ENCODE data around the gene SHB. TPM values are rescaled to one million over a fixed set of nuclear protein-coding genes. Genes with fewer than 3 reads are reported as not detected.

Gene SHB
- total and polyA plus RNA-seq, 2 of the 13 experiments (the other 11 are each of a cell fraction or from before 2014, with no cell fraction given), result 19.4 to 20.7 TPM

- TF ChIP-seq ZMAT5 (CRISPR knock-in tag; IDR thresholded peaks at IDR 0.05; ENCODE audit: borderline replicate concordance, low read depth) (no peak), SKIL (CRISPR knock-in tag; IDR thresholded peaks at IDR 0.05; ENCODE audit: borderline replicate concordance) (peak; percentile 53; the same call in 1 of the 2 replicates), ZNF367 (CRISPR knock-in tag; IDR thresholded peaks at IDR 0.05; ENCODE audit: borderline replicate concordance) (no peak; the same call in 1 of the 2 replicates), U2AF2 (IDR thresholded peaks at IDR 0.05; ENCODE audit: low read depth, low read length) (no peak), FUBP1 (CRISPR knock-in tag; IDR thresholded peaks at IDR 0.05; ENCODE audit: borderline replicate concordance) (no peak), CC2D1A (CRISPR knock-in tag; IDR thresholded peaks at IDR 0.05) (no peak), SMYD3 (CRISPR knock-in tag; IDR thresholded peaks at IDR 0.05) (no peak), CREM (IDR thresholded peaks at IDR 0.05) (no peak), CREM (CRISPR knock-in tag; IDR thresholded peaks at IDR 0.05) (no peak), HOXA9 (CRISPR knock-in tag; IDR thresholded peaks at IDR 0.05; ENCODE audit: borderline replicate concordance) (0 out of 2 replicates have a peak, but pooled peaks have one; percentile 19), ISL2 (CRISPR knock-in tag; IDR thresholded peaks at IDR 0.05) (0 out of 2 replicates have a peak, but pooled peaks have one; percentile 32), XRCC5 (optimal IDR thresholded peaks at IDR 0.05; ENCODE audit: low read length) (no peak), POLR2A (IDR thresholded peaks at IDR 0.05; ENCODE audit: insufficient read depth in 1 of 2, low read depth in 2 of 2, low read length in 2 of 2) (peak in 1 of 2 experiments; percentile 84; a peak in 2 of 4 replicates), YY1 (IDR thresholded peaks at IDR 0.05; ENCODE audit: insufficient read depth, insufficient replicate concordance, low read depth, low read length) (peak; percentile 13), ARID4A (CRISPR knock-in tag; IDR thresholded peaks at IDR 0.05; ENCODE audit: borderline replicate concordance) (peak; percentile 75), THAP11 (CRISPR knock-in tag; IDR thresholded peaks at IDR 0.05) (no peak), IRF9 (CRISPR knock-in tag; IDR thresholded peaks at IDR 0.05; ENCODE audit: borderline replicate concordance) (0 out of 2 replicates have a peak, but pooled peaks have one; percentile 8), ZNF572 (CRISPR knock-in tag; IDR thresholded peaks at IDR 0.05) (no peak), ZNF451 (CRISPR knock-in tag; IDR thresholded peaks at IDR 0.05) (0 out of 2 replicates have a peak, but pooled peaks have one; percentile 6)
These were observed at the start of gene SHB (continued) for GRCh38 chr9:38068701-38069628.

Measured in HepG2 (cell line).